Measurements from ENCODE around the gene TMEM225B.
"Not testable (repeated sequence)": the region's sequence is repeated elsewhere in the genome, so short reads cannot be mapped to it uniquely, and the experiment has no call there.

The TMEM225B gene

GRCh38 chr7:99628471-99629465 is 30.7 kb downstream of the TMEM225B start:
- TF ChIP-seq PAX5 (IDR thresholded peaks at IDR 0.05; ENCODE audit: insufficient read depth, low read length, severe bottlenecking) (no peak), POU2F2 (IDR thresholded peaks at IDR 0.05; ENCODE audit: low read depth, low read length) (no peak), POLR2A (IDR thresholded peaks at IDR 0.05; ENCODE audit: low read depth, low read length) (no peak), POLR2AphosphoS5 (IDR thresholded peaks at IDR 0.05; ENCODE audit: low read depth, low read length) (no peak), TAF1 (IDR thresholded peaks at IDR 0.05; ENCODE audit: low read depth, low read length) (no peak), SPI1 (IDR thresholded peaks at IDR 0.05; ENCODE audit: low read depth, low read length) (no peak)
- no peak for DNase-seq (ENCODE audit: insufficient read length, low spot score)
- FAIRE-seq, result no peak

DNA sequence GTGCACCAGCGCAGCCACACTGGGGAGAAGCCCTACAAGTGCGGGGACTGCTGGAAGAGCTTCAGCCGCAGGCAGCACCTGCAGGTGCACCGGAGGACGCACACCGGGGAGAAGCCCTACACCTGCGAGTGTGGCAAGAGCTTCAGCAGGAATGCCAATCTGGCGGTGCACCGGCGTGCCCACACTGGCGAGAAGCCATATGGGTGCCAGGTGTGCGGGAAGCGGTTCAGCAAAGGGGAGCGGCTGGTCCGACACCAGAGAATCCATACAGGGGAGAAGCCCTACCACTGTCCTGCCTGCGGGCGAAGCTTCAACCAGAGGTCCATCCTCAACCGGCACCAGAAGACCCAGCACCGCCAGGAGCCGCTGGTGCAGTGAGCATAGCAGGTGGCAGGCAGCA is 31.6 kb downstream of the TMEM225B start:
- DNase-seq (ENCODE audit: insufficient read length, low spot score), result no peak
- no peak for TF ChIP-seq PAX5 (IDR thresholded peaks at IDR 0.05; ENCODE audit: insufficient read depth, low read length, severe bottlenecking)
- no peak for TF ChIP-seq POU2F2 (IDR thresholded peaks at IDR 0.05; ENCODE audit: low read depth, low read length)
- TF ChIP-seq SPI1 (IDR thresholded peaks at IDR 0.05; ENCODE audit: low read depth, low read length), result no peak
- TF ChIP-seq POLR2A (IDR thresholded peaks at IDR 0.05; ENCODE audit: low read depth, low read length), result no peak
- no peak for TF ChIP-seq TAF1 (IDR thresholded peaks at IDR 0.05; ENCODE audit: low read depth, low read length)
- TF ChIP-seq POLR2AphosphoS5 (IDR thresholded peaks at IDR 0.05; ENCODE audit: low read depth, low read length), result no peak
- no peak for FAIRE-seq

GRCh38 chr7:99631295-99632109 is 33.4 kb downstream of the TMEM225B start:
- no peak for FAIRE-seq
- no peak for DNase-seq (ENCODE audit: insufficient read length, low spot score)

GRCh38 chr7:99637414-99637813 is 39.3 kb downstream of the TMEM225B start:
- not testable (repeated sequence) for DNase-seq (ENCODE audit: insufficient read length, low spot score)
- FAIRE-seq, result peak; percentile 78

More at GRCh38 chr7:99631295-99632109, 33.4 kb downstream of the TMEM225B start:
- TF ChIP-seq PAX5 (IDR thresholded peaks at IDR 0.05; ENCODE audit: insufficient read depth, low read length, severe bottlenecking) (no peak), POLR2A (IDR thresholded peaks at IDR 0.05; ENCODE audit: low read depth, low read length) (no peak), TAF1 (IDR thresholded peaks at IDR 0.05; ENCODE audit: low read depth, low read length) (no peak), POU2F2 (IDR thresholded peaks at IDR 0.05; ENCODE audit: low read depth, low read length) (no peak), POLR2AphosphoS5 (IDR thresholded peaks at IDR 0.05; ENCODE audit: low read depth, low read length) (no peak), SPI1 (IDR thresholded peaks at IDR 0.05; ENCODE audit: low read depth, low read length) (no peak)

DNA sequence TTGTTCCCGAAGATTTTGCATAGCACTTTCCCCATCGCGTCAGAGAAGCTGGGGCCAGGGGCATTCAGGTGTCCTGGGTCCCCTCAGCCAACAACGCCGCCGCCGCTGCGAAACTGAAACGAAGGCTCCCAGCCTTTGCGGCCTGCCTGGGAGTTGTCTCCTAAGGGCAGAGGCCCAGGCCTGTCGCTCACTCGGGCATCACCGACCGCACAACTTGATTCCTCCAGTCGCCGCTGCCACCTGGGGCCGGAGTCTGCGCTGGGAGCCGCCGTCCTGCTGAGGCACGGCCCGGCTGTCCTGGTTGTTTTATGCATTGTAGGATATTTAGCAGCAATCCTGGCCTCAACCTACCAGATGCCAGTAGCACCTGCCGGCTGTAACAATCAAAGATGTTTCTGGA is 40.7 kb downstream of the TMEM225B start:
- no peak for TF ChIP-seq POLR2A (IDR thresholded peaks at IDR 0.05; ENCODE audit: low read depth, low read length)
- TF ChIP-seq TAF1 (IDR thresholded peaks at IDR 0.05; ENCODE audit: low read depth, low read length), result no peak
- no peak for TF ChIP-seq POLR2AphosphoS5 (IDR thresholded peaks at IDR 0.05; ENCODE audit: low read depth, low read length)
- TF ChIP-seq SPI1 (IDR thresholded peaks at IDR 0.05; ENCODE audit: low read depth, low read length), result no peak
- TF ChIP-seq PAX5 (IDR thresholded peaks at IDR 0.05; ENCODE audit: insufficient read depth, low read length, severe bottlenecking), result no peak
- DNase-seq (ENCODE audit: insufficient read length, low spot score) (no peak), FAIRE-seq (no peak)

- FAIRE-seq (no peak), DNase-seq (ENCODE audit: insufficient read length, low spot score) (no peak)
- TF ChIP-seq POLR2AphosphoS5 (IDR thresholded peaks at IDR 0.05; ENCODE audit: low read depth, low read length) (no peak), POLR2A (IDR thresholded peaks at IDR 0.05; ENCODE audit: low read depth, low read length) (no peak), POU2F2 (IDR thresholded peaks at IDR 0.05; ENCODE audit: low read depth, low read length) (no peak), SPI1 (IDR thresholded peaks at IDR 0.05; ENCODE audit: low read depth, low read length) (no peak), PAX5 (IDR thresholded peaks at IDR 0.05; ENCODE audit: insufficient read depth, low read length, severe bottlenecking) (no peak), TAF1 (IDR thresholded peaks at IDR 0.05; ENCODE audit: low read depth, low read length) (no peak)
Measured at GRCh38 chr7:99639267-99639666, 41.2 kb downstream of the TMEM225B start.

DNA sequence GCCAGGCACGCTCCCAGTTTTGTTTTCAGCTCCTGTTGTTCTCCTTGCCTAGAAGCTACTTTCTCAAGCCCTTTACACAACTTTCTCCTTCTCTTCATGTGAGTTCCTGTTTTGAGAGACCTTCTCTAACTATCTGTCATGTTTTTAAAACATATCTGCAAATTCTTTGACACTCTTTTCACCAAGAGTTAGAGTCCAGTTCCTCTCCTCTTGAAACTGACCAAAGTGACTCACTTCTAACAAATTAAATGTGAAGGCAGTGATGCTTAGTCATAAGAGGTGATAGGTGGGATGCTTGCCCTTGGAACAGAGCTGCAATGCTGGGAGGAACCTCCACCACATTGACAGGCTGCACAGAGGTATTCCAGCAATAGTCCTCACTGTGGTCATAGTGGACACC is 44.0 kb downstream of the TMEM225B start:
- FAIRE-seq (no peak), DNase-seq (ENCODE audit: insufficient read length, low spot score) (no peak)
- TF ChIP-seq SPI1 (IDR thresholded peaks at IDR 0.05; ENCODE audit: low read depth, low read length) (no peak), POLR2A (IDR thresholded peaks at IDR 0.05; ENCODE audit: low read depth, low read length) (no peak), POU2F2 (IDR thresholded peaks at IDR 0.05; ENCODE audit: low read depth, low read length) (no peak), TAF1 (IDR thresholded peaks at IDR 0.05; ENCODE audit: low read depth, low read length) (no peak), POLR2AphosphoS5 (IDR thresholded peaks at IDR 0.05; ENCODE audit: low read depth, low read length) (no peak), PAX5 (IDR thresholded peaks at IDR 0.05; ENCODE audit: insufficient read depth, low read length, severe bottlenecking) (no peak)

GRCh38 chr7:99643464-99643863 is 45.4 kb downstream of the TMEM225B start:
- FAIRE-seq (no peak), DNase-seq (ENCODE audit: insufficient read length, low spot score) (no peak)
- TF ChIP-seq TAF1 (IDR thresholded peaks at IDR 0.05; ENCODE audit: low read depth, low read length) (no peak), POLR2AphosphoS5 (IDR thresholded peaks at IDR 0.05; ENCODE audit: low read depth, low read length) (no peak), SPI1 (IDR thresholded peaks at IDR 0.05; ENCODE audit: low read depth, low read length) (no peak), POU2F2 (IDR thresholded peaks at IDR 0.05; ENCODE audit: low read depth, low read length) (no peak), POLR2A (IDR thresholded peaks at IDR 0.05; ENCODE audit: low read depth, low read length) (no peak), PAX5 (IDR thresholded peaks at IDR 0.05; ENCODE audit: insufficient read depth, low read length, severe bottlenecking) (no peak)

DNA sequence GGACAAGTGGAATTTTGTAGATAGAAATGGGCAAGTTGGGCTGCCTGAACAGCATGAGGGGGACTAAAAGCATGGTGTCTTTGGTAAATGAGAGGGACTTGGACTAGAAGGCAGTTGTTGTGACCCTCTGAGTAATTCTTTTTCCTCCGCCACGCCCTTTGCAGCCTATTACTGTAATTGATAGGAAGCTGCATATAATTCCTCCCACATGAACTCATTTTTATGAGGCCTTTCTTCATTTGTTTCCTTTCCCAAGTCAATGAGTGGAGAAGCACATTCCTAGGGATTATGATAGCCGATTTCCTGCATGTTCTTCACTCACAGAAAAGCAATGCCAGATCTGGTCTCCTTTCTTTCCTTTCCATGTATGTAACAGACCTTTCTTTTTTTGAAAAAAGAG is 46.4 kb downstream of the TMEM225B start:
- TF ChIP-seq POU2F2 (IDR thresholded peaks at IDR 0.05; ENCODE audit: low read depth, low read length) (no peak), POLR2AphosphoS5 (IDR thresholded peaks at IDR 0.05; ENCODE audit: low read depth, low read length) (no peak), PAX5 (IDR thresholded peaks at IDR 0.05; ENCODE audit: insufficient read depth, low read length, severe bottlenecking) (no peak), TAF1 (IDR thresholded peaks at IDR 0.05; ENCODE audit: low read depth, low read length) (no peak), POLR2A (IDR thresholded peaks at IDR 0.05; ENCODE audit: low read depth, low read length) (no peak), SPI1 (IDR thresholded peaks at IDR 0.05; ENCODE audit: low read depth, low read length) (no peak)
- FAIRE-seq (no peak), DNase-seq (ENCODE audit: insufficient read length, low spot score) (no peak)

All from GM12891 (cell line).